Activated CD8-positive, alpha-beta memory T cell treated with anti-CD3 and anti-CD28 coated beads, Interleukin-2, amount 50 U/mL, for 48 hours (primary cell): ENCODE results near the gene TSEN34.
"Not testable (repeated sequence)": the region's sequence is repeated elsewhere in the genome, so short reads cannot be mapped to it uniquely, and the experiment has no call there.

Experiments
- DNase-seq: peaks from one replicate; pipeline ENCODE4 v3.0.0-alpha.2; 2020

Gene TSEN34

GRCh38 chr19:54240372-54241336 is 49.5 kb downstream of the TSEN34 start:
- not testable (repeated sequence) for DNase-seq

GRCh38 chr19:54242234-54242633 is 51.1 kb downstream of the TSEN34 start:
- DNase-seq: not testable (repeated sequence)

DNA sequence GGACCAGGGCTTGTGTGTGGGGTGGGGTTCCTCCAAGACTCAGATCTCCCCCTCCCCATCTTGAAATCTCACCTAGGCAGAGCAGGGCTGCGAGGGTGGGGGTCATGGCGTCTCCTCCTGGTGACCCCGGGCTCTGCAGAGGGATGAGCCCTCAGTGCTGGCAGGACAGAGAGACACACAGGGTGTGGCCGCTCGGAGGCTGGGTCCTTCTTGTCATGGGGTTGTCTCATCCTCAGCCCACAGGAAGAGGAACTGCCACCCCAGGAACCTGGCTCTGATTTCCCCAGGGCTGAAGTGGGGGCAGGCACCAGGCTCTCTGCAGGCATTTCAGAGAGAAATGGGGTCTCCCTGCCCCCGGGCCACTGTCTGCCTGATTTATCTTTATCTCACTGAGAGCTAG is 51.5 kb downstream of the TSEN34 start, which contains the start of gene LILRA6:
LILRA6 (minus strand) TSS at position 145 of the 400 bp plus-strand sequence.
- not testable (repeated sequence) for DNase-seq

- DNase-seq: not testable (repeated sequence)
Observed at GRCh38 chr19:54243809-54244208, 52.7 kb downstream of the TSEN34 start.
